Retinal pigment epithelial cell (primary cell): ENCODE measurements around the gene BMP2.

Experiments used
- DNase-seq: peaks from one replicate; pipeline ENCODE4 v3.0.0-alpha.2; 2010; ENCODE audit warnings: low read depth
- H3K4me3 ChIP-seq: 2 replicates; pipeline ENCODE4 v1.5.1; 2011; ENCODE audit warnings: mild to moderate bottlenecking, low read length, control low read depth, moderate library complexity
- TF ChIP-seq, protein P1 (sequence below): conservative IDR thresholded peaks from 2 replicates; pipeline ENCODE4 v1.5.1; 2011; ENCODE audit warnings: low read depth, low read length, control low read depth, inconsistent platforms

Gene BMP2

DNA sequence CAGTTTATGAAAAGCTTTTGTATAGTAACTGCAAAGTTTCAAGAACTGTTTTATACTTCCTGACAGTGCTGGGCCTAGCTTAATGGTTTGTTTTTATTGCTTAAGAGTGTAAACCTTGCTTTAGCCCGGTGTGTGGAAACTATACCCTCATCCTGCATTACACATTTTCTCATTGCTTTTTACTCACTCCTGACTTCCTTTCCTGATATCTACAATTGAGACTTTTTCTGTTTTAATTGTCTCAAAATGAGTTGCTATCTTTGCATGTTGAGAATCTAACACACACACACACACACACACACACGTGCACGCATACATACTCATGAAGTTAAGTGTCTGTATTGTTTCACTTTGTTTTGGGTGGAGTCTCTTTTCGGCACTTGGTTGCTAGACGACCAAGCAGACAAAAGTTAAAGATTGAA, 16.7 kb downstream of the BMP2 start:
- TF ChIP-seq, protein P1, sequence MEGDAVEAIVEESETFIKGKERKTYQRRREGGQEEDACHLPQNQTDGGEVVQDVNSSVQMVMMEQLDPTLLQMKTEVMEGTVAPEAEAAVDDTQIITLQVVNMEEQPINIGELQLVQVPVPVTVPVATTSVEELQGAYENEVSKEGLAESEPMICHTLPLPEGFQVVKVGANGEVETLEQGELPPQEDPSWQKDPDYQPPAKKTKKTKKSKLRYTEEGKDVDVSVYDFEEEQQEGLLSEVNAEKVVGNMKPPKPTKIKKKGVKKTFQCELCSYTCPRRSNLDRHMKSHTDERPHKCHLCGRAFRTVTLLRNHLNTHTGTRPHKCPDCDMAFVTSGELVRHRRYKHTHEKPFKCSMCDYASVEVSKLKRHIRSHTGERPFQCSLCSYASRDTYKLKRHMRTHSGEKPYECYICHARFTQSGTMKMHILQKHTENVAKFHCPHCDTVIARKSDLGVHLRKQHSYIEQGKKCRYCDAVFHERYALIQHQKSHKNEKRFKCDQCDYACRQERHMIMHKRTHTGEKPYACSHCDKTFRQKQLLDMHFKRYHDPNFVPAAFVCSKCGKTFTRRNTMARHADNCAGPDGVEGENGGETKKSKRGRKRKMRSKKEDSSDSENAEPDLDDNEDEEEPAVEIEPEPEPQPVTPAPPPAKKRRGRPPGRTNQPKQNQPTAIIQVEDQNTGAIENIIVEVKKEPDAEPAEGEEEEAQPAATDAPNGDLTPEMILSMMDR: no peak
- no peak for DNase-seq
- no peak overlapping the region for H3K4me3 ChIP-seq

DNA sequence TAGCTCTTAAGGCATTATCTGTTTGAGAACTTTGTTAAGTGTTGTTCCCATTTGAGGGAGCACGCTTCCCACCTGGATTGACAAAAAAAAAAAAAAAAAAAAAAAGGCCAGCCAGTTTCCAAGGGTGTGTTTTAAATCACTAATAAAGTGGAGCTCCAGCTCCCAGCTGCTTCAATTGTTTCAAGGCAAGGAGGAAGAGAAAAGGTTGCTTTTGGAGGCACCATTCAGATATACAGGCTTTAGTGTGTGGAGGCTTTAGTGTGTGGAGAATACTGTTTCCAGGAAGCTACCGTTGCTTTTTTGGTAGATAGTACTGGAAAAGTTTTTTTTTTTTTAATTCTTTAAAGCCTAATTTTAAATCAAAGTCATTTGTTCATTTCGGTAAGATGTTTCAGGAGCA, 17.3 kb downstream of the BMP2 start:
- no peak for DNase-seq
- TF ChIP-seq, protein P1: no peak
- no peak overlapping the region for H3K4me3 ChIP-seq

DNA sequence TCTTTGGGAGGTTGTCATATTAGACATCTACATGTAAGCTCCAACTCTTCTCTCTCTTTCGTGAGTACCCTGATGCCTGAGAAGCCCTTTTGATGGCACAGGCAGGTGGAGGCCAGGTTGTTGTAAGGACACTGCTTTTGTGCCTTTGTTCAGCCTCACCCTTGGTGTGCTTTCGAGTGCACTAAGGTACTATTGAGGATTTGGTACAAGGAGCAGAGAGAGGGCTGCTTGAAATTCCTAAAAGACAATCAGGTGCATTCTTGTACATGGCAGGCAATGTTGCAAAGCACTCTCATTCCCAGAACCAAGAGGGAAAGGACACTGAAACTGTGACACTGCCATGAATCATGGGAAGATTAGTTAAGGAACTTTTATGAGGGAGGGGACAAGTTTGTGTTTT, 19.1 kb downstream of the BMP2 start:
- TF ChIP-seq, protein P1: no peak
- DNase-seq: no peak
- no peak overlapping the region for H3K4me3 ChIP-seq

DNA sequence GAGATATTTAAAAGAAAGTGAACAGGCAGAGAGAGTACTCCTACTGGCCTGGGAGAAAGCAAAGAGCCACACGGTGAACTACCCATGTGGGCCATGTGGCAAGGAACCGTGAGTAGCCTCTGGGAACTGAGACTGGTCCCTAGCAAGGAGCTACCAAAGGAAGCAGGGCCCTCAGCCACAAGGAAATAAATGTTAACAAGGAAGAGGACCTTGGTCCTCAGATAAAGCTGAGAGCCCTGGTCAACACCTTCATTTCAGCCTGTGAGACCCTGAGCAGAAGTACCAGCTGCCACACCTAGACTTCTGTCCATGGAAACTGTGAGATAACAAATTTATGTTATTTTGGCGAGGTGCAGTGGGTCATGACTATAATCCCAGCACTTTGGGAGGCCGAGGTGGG, 25.3 kb downstream of the BMP2 start:
- TF ChIP-seq, protein P1: no peak
- H3K4me3 ChIP-seq: no peak overlapping the region
- DNase-seq: no peak

DNA sequence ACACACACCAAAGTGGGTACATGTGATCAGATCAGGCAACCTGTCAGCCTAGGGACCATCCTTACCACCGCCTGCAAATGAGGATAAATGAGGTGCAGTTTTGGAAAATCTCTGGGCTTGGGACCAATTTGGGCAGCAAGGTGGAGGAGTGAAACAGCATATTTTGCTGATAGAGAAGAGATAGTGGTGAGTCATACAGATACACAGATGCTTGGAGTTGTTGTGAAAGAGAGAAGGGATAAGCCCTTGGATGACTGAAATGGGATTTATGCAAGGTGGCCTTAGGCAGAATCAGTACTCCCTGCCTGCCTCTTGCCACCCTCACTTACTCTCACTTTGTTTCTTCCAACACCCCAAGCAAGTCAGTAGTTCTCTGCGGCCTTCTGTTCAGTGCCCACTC, 34.7 kb downstream of the BMP2 start:
- TF ChIP-seq, protein P1: no peak
- no peak overlapping the region for H3K4me3 ChIP-seq
- no peak for DNase-seq

DNA sequence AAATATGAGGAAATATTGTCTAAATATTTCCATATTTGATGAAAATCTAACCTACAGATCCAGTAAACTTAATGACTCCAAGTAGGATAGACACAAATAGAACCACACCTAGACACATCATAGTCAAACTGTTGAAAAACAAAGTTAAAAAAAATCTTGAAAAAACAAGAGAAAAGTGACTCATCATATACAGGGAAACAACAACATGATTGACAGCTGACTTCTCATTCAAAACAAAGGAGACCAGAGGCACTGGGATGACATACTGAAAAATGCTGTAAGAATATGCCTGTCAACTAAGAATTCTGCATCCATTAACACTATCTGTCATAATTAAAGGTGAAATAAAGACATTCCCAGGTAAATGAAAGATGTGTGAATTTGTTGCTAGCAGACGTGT, 38.8 kb downstream of the BMP2 start:
- H3K4me3 ChIP-seq: no peak overlapping the region
- no peak for DNase-seq

More for the DNA sequence above, 38.8 kb downstream of the BMP2 start:
- TF ChIP-seq, protein P1: no peak
